ENCODE data around the gene GAPVD1.
"Not testable (repeated sequence)": the region's sequence is repeated elsewhere in the genome, so short reads cannot be mapped to it uniquely, and the experiment has no call there.

Gene GAPVD1

GRCh38 chr9:125316359-125316758 is 54.7 kb downstream of the GAPVD1 start:
- FAIRE-seq: not testable (repeated sequence)

GRCh38 chr9:125317704-125318103 is 56.1 kb downstream of the GAPVD1 start:
- no peak for FAIRE-seq

GRCh38 chr9:125321496-125321895 is 59.9 kb downstream of the GAPVD1 start:
- FAIRE-seq: no peak

- FAIRE-seq: no peak
These were observed 62.0 kb downstream of the GAPVD1 start for GRCh38 chr9:125323615-125324014.

- no peak for FAIRE-seq
These were observed 64.2 kb downstream of the GAPVD1 start for GRCh38 chr9:125325826-125326225.

- no peak for FAIRE-seq
These were observed 68.4 kb downstream of the GAPVD1 start for GRCh38 chr9:125329978-125330377.

GRCh38 chr9:125330587-125330986 is 69.0 kb downstream of the GAPVD1 start:
- no peak for FAIRE-seq

GRCh38 chr9:125332527-125332926 is 70.9 kb downstream of the GAPVD1 start:
- no peak for FAIRE-seq

GRCh38 chr9:125337236-125337635 is 75.6 kb downstream of the GAPVD1 start:
- no peak for FAIRE-seq

- FAIRE-seq: no peak
These were observed 77.3 kb downstream of the GAPVD1 start for GRCh38 chr9:125338929-125339328.

- no peak for FAIRE-seq
These were observed 79.9 kb downstream of the GAPVD1 start for GRCh38 chr9:125341566-125341965.

GRCh38 chr9:125343518-125344275 is 82.1 kb downstream of the GAPVD1 start:
- no peak for FAIRE-seq

- FAIRE-seq: no peak
These were observed 84.6 kb downstream of the GAPVD1 start for GRCh38 chr9:125346080-125346732.

- no peak for FAIRE-seq
These were observed 94.0 kb downstream of the GAPVD1 start for GRCh38 chr9:125355601-125356000.

GRCh38 chr9:125356032-125356431 is 94.4 kb downstream of the GAPVD1 start:
- no peak for FAIRE-seq

GRCh38 chr9:125359011-125359410 is 97.4 kb downstream of the GAPVD1 start:
- no peak for FAIRE-seq

- FAIRE-seq: no peak
These were observed 99.0 kb downstream of the GAPVD1 start for GRCh38 chr9:125360601-125361000.

GRCh38 chr9:125361837-125362531 is 100.4 kb downstream of the GAPVD1 start:
- FAIRE-seq: no peak

- FAIRE-seq: no peak
These were observed 105.0 kb downstream of the GAPVD1 start for GRCh38 chr9:125366676-125367075.

GRCh38 chr9:125370786-125371185 is 109.2 kb downstream of the GAPVD1 start:
- FAIRE-seq: no peak

GRCh38 chr9:125372441-125373226 is 111.0 kb downstream of the GAPVD1 start:
- no peak for FAIRE-seq

GRCh38 chr9:125374443-125375309 is 113.0 kb downstream of the GAPVD1 start:
- peak; percentile 84 for FAIRE-seq

All from G401.6 (cell line).